Keratinocyte (primary cell): ENCODE measurements around the gene AQR. TPM values are rescaled to one million over a fixed set of nuclear protein-coding genes. Genes with fewer than 3 reads are reported as not detected.

Experiments
- DNase-seq: peaks from one replicate; pipeline ENCODE4 v3.0.0-alpha.2; 2011; ENCODE audit warnings: low read depth, missing footprints, low spot score
- FAIRE-seq: peaks from 2 replicates; lab custom pipeline; 2011; peaks lifted over from hg19 to GRCh38; lab: Jason Lieb, UNC
- H2AFZ ChIP-seq: 2 replicates; pipeline ENCODE4 v1.6.0; 2012; ENCODE audit warnings: low read length, control low read depth, inconsistent platforms; ENCODE audit not compliant: control insufficient read depth
- H3K27ac ChIP-seq: 2 replicates; pipeline ENCODE4 v1.5.1; 2011; ENCODE audit warnings: low read length; ENCODE audit not compliant: control insufficient read depth, insufficient read depth
- H3K27me3 ChIP-seq: 3 replicates; pipeline ENCODE4 v1.6.0; 2011; ENCODE audit warnings: low read length; ENCODE audit not compliant: control insufficient read depth, insufficient read depth; ENCODE audit errors: extremely low read depth
- H3K36me3 ChIP-seq, 2 experiments: 2 replicates in 1 of 2; 3 replicates in 1 of 2; pipeline ENCODE4 v1.5.1; 2011; ENCODE audit warnings: low read length in 2 of 2, mild to moderate bottlenecking in 1 of 2; ENCODE audit not compliant: control insufficient read depth in 2 of 2, insufficient read depth in 2 of 2; ENCODE audit errors: extremely low read depth in 1 of 2
- H3K4me1 ChIP-seq: 3 replicates; pipeline ENCODE4 v1.5.1; 2011; ENCODE audit warnings: low read length; ENCODE audit not compliant: control insufficient read depth, insufficient read depth; ENCODE audit errors: extremely low read depth
- H3K4me2 ChIP-seq: 3 replicates; pipeline ENCODE4 v1.6.0; 2011; ENCODE audit warnings: low read depth, low read length; ENCODE audit not compliant: control insufficient read depth, insufficient read depth; ENCODE audit errors: extremely low read depth
- H3K4me3 ChIP-seq, 3 experiments: fragments of 200-600 bp in 1 of 3; sonication (generic) in 1 of 3; 2 replicates in 2 of 3; 3 replicates in 1 of 3; pipeline ENCODE4 v1.5.1; 2011 to 2016; ENCODE audit warnings: low read length in 3 of 3, mild to moderate bottlenecking in 3 of 3, control low read depth in 2 of 3, inconsistent platforms in 1 of 3, low read depth in 1 of 3, mixed read lengths in 1 of 3, mixed run types in 1 of 3, moderate library complexity in 1 of 3; ENCODE audit not compliant: control insufficient read depth in 2 of 3, insufficient read depth in 2 of 3; ENCODE audit errors: extremely low read depth in 1 of 3
- H3K79me2 ChIP-seq: 2 replicates; pipeline ENCODE4 v1.6.0; 2012; ENCODE audit warnings: low read length; ENCODE audit not compliant: control insufficient read depth, insufficient read depth
- H3K9ac ChIP-seq: 3 replicates; pipeline ENCODE4 v1.6.0; 2011; ENCODE audit warnings: low read length; ENCODE audit not compliant: control insufficient read depth, insufficient read depth; ENCODE audit errors: extremely low read depth
- H3K9me1 ChIP-seq: 3 replicates; pipeline ENCODE4 v1.6.0; 2011; ENCODE audit warnings: low read length; ENCODE audit not compliant: control insufficient read depth, insufficient read depth; ENCODE audit errors: extremely low read depth
- H3K9me3 ChIP-seq: 2 replicates; pipeline ENCODE4 v1.5.1; 2012; ENCODE audit warnings: low read depth, low read length; ENCODE audit not compliant: control insufficient read depth
- H4K20me1 ChIP-seq: 3 replicates; pipeline ENCODE4 v1.6.0; 2011; ENCODE audit warnings: low read length; ENCODE audit not compliant: control insufficient read depth, insufficient read depth; ENCODE audit errors: extremely low read depth
- CTCF ChIP-seq, 3 experiments: IDR thresholded peaks in 1 of 3; conservative IDR thresholded peaks in 1 of 3; optimal IDR thresholded peaks in 1 of 3; 2 replicates in 2 of 3; 3 replicates in 1 of 3; pipeline versions ENCODE3 to v1.5.1; 2011; ENCODE audit warnings: low read length in 3 of 3, mild to moderate bottlenecking in 3 of 3, moderate library complexity in 2 of 3, control low read depth in 1 of 3, inconsistent platforms in 1 of 3; ENCODE audit not compliant: insufficient read depth in 2 of 3; ENCODE audit errors: extremely low read depth in 1 of 3
- EZH2 ChIP-seq: IDR thresholded peaks from one replicate; pipeline ENCODE4 v1.6.1; 2012; ENCODE audit warnings: inconsistent platforms, mild to moderate bottlenecking, low read length, moderate library complexity
- dilution Hi-C: fragments of 300-500 bp; cut with MboI; formaldehyde crosslinking; loops from one replicate; pipeline ENCODE4 v1.7.0; 2020; ENCODE audit warnings: low sequenced_read_pairs; ENCODE audit not compliant: extremely low pct_ligation_motif_present
- polyA plus RNA-seq, 5 experiments: library from polyadenylated mRNA; depleted of rRNA in 3 of 5; stranded (reverse) in 3 of 5; stranded (forward) in 1 of 5; unstranded in 1 of 5; fragments of >200 nt; gene quantifications; 1 replicate in 1 of 5; 2 replicates in 3 of 5; 3 replicates in 1 of 5; pipeline versions ENCODE4 v1.2.1 to v1.2.3, GENCODE V29; 2011 to 2012; ENCODE audit warnings: missing spikeins in 2 of 5, low read depth in 1 of 5, low replicate concordance in 1 of 5

AQR gene
- polyA plus RNA-seq, 1 donor (not counting 4 experiments of a cell fraction or from before 2014, with no cell fraction given), result 28.2 TPM

- H4K20me1 ChIP-seq, result no peaks in the 10 kb centered on the region
- H3K27ac ChIP-seq, result no peak overlapping the region
- no peaks in the 10 kb centered on the region for H3K79me2 ChIP-seq
- H3K36me3 ChIP-seq, result peaks cover 4 to 7% of the 10 kb centered on the region in 2 experiments
- no peak overlapping the region for H3K9ac ChIP-seq
- H3K4me1 ChIP-seq, result no peaks in the 10 kb centered on the region
- DNase-seq (no peak), FAIRE-seq (no peak)
- dilution Hi-C loops, result no loop called here
- H3K27me3 ChIP-seq, result no peaks in the 10 kb centered on the region
- no peaks in the 10 kb centered on the region for H3K9me3 ChIP-seq
- H3K4me2 ChIP-seq, result no peak overlapping the region
- H3K9me1 ChIP-seq, result no peaks in the 10 kb centered on the region
- no peak overlapping the region for H2AFZ ChIP-seq
- no peak for TF ChIP-seq EZH2
- no peak overlapping the region for H3K4me3 ChIP-seq
These were observed 65.0 kb downstream of the AQR start for GRCh38 chr15:34904527-34904926.

GRCh38 chr15:34900748-34901147 is 68.8 kb downstream of the AQR start:
- H3K27me3 ChIP-seq, result no peaks in the 10 kb centered on the region
- H3K79me2 ChIP-seq, result no peaks in the 10 kb centered on the region
- H3K9me1 ChIP-seq, result no peaks in the 10 kb centered on the region
- H4K20me1 ChIP-seq, result no peaks in the 10 kb centered on the region
- dilution Hi-C loops, result no loop called here
- no peaks in the 10 kb centered on the region for H3K4me1 ChIP-seq
- no peak overlapping the region for H2AFZ ChIP-seq
- DNase-seq (no peak), FAIRE-seq (no peak)
- H3K36me3 ChIP-seq, result peaks cover 0 to 5% of the 10 kb centered on the region in 2 experiments
- H3K9ac ChIP-seq, result no peak overlapping the region
- TF ChIP-seq EZH2, result no peak
- no peak for TF ChIP-seq CTCF (optimal IDR thresholded peaks at IDR 0.05 in 1 of 3, IDR thresholded peaks at IDR 0.05 in 1 of 3, conservative IDR thresholded peaks at IDR 0.05 in 1 of 3; ENCODE audit: extremely low read depth in 1 of 3, insufficient read depth in 2 of 3, low read length in 3 of 3)
- no peak overlapping the region for H3K4me3 ChIP-seq
- H3K27ac ChIP-seq, result no peak overlapping the region
- H3K9me3 ChIP-seq, result no peaks in the 10 kb centered on the region
- no peak overlapping the region for H3K4me2 ChIP-seq

- H3K36me3 ChIP-seq, result peaks cover 9 to 16% of the 10 kb centered on the region in 2 experiments
These were observed 73.4 kb downstream of the AQR start for GRCh38 chr15:34896183-34896582.

More at GRCh38 chr15:34896183-34896582, 73.4 kb downstream of the AQR start:
- dilution Hi-C loops, result no loop called here
- Histone ChIP-seq H3K4me2 (no peak overlapping the region), H3K9me1 (no peaks in the 10 kb centered on the region), H3K27ac (no peak overlapping the region), H4K20me1 (no peaks in the 10 kb centered on the region), H3K79me2 (no peaks in the 10 kb centered on the region), H3K4me3 (no peak overlapping the region), H3K9ac (no peak overlapping the region), H3K9me3 (peaks cover 8% of the 10 kb centered on the region), H2AFZ (no peak overlapping the region), H3K4me1 (no peaks in the 10 kb centered on the region), H3K27me3 (no peaks in the 10 kb centered on the region)
- DNase-seq (no peak), FAIRE-seq (no peak)
- TF ChIP-seq EZH2 (no peak), CTCF (optimal IDR thresholded peaks at IDR 0.05 in 1 of 3, IDR thresholded peaks at IDR 0.05 in 1 of 3, conservative IDR thresholded peaks at IDR 0.05 in 1 of 3; ENCODE audit: extremely low read depth in 1 of 3, insufficient read depth in 2 of 3, low read length in 3 of 3) (no peak)
